Measurements from ENCODE around the gene ME2. TPM values are rescaled to one million over a fixed set of nuclear protein-coding genes. Genes with fewer than 3 reads are reported as not detected.

Gene ME2
- total and polyA plus RNA-seq, 11 donors, result 24.5 to 91.3 (median 71.1) TPM

GRCh38 chr18:50955253-50955652 is 76.3 kb downstream of the ME2 start:
- H3K36me3 ChIP-seq, result no peaks in the 10 kb centered on the region
- intact Hi-C loops (cut with DNase I), result no loop called here
- no peaks in the 10 kb centered on the region for H3K27me3 ChIP-seq
- TF ChIP-seq POLR2A (IDR thresholded peaks at IDR 0.05), result no peak
- no peak for TF ChIP-seq CTCF (IDR thresholded peaks at IDR 0.05)
- ATAC-seq (no peak), DNase-seq (no peak)
- no peaks in the 10 kb centered on the region for H3K9me3 ChIP-seq
- no peaks in the 10 kb centered on the region for H3K4me1 ChIP-seq
- no peak overlapping the region for H3K4me3 ChIP-seq
- H3K27ac ChIP-seq, result no peak overlapping the region
- WGBS, 4 donors, result 88 to 94% (median 90%) methylated on average over 4 of the region's 4 CpGs

- TF ChIP-seq POLR2A (IDR thresholded peaks at IDR 0.05) (no peak), CTCF (IDR thresholded peaks at IDR 0.05) (no peak)
- intact Hi-C loops (cut with DNase I), result no loop called here
- no peaks in the 10 kb centered on the region for H3K27me3 ChIP-seq
- no peak overlapping the region for H3K27ac ChIP-seq
- H3K4me3 ChIP-seq, result no peak overlapping the region
- DNase-seq (no peak), ATAC-seq (no peak)
- 95 to 99% (median 97%) methylated on average over 3 of the region's 3 CpGs for WGBS, 4 donors
- H3K4me1 ChIP-seq, result no peaks in the 10 kb centered on the region
- peaks cover 0 to 7% (median 2%) of the 10 kb centered on the region in 12 donors for H3K9me3 ChIP-seq
- no peaks in the 10 kb centered on the region for H3K36me3 ChIP-seq
Observed at GRCh38 chr18:50956116-50956515, 77.2 kb downstream of the ME2 start.

- H3K27ac ChIP-seq, result no peak overlapping the region
- no peak for DNase-seq
- H3K27me3 ChIP-seq, result no peaks in the 10 kb centered on the region
- H3K4me1 ChIP-seq, result no peaks in the 10 kb centered on the region
- ATAC-seq, result no peak
- 64 to 78% (median 73%) methylated on average over 1 of the region's 1 CpG for WGBS, 4 donors
- intact Hi-C loops (cut with DNase I), result loop anchor here in 3 of 10 donors (10.0 kb wide), 3 partner anchors 87 to 677 kb away; partner anchors contain the start of genes CXXC1 (in 1 of the 3), MBD1 (in 1 of the 3) and ME2 (in 1 of the 3)
- no peak overlapping the region for H3K4me3 ChIP-seq
- peaks cover 0 to 35% (median 20%) of the 10 kb centered on the region in 12 donors for H3K9me3 ChIP-seq
- no peaks in the 10 kb centered on the region for H3K36me3 ChIP-seq
- TF ChIP-seq POLR2A (IDR thresholded peaks at IDR 0.05) (no peak), CTCF (IDR thresholded peaks at IDR 0.05) (no peak)
Observed at GRCh38 chr18:50961974-50962373, 83.1 kb downstream of the ME2 start.

- peak within 1 kb of the TSS; percentile 80 to 98 (median 90) for H3K4me3 ChIP-seq
- ATAC-seq, result peak; percentile 85 to 99 (median 98)
- no peaks in the 10 kb centered on the region for H3K27me3 ChIP-seq
- H3K36me3 ChIP-seq, result no peaks in the 10 kb centered on the region
- peak within 1 kb of the TSS; percentile 95 to 100 (median 98) for H3K27ac ChIP-seq
- peak in 1 of 2 donors; percentile 89 for TF ChIP-seq POLR2A (IDR thresholded peaks at IDR 0.05)
- TF ChIP-seq CTCF (IDR thresholded peaks at IDR 0.05), result peak in 4 of 12 donors; percentile 12 to 30 (median 18)
- intact Hi-C loops (cut with DNase I), result loop anchor here in 9 of 10 donors (2.0 to 10.0 kb wide), 13 partner anchors 59 to 683 kb away; partner anchors contain the start of genes ME2 (in 4 of the 9), SMAD4 (in 2 of the 9), CXXC1 (in 1 of the 9) and MBD1 (in 1 of the 9)
- peaks cover 0 to 26% (median 16%) of the 10 kb centered on the region in 12 donors for H3K4me1 ChIP-seq
- DNase-seq, result peak; percentile 76 to 89 (median 79)
- 0 to 1% (median 1%) methylated on average over 41 to 84 of the region's 84 CpGs for WGBS, 4 donors
- H3K9me3 ChIP-seq, result peaks cover 0 to 11% (median under 1%) of the 10 kb centered on the region in 12 donors
Observed at GRCh38 chr18:50967714-50968661, 89.1 kb downstream of the ME2 start, which contains the start of gene ELAC1. Gene ELAC1 (plus strand): TSS chr18:50968040. CDS start chr18:50974405, 6,365 bp downstream.
